Gastroesophageal sphincter (tissue), 4 donors: ENCODE results near the gene TMEM61. TPM values are rescaled to one million over a fixed set of nuclear protein-coding genes. Genes with fewer than 3 reads are reported as not detected.

ENCODE experiments used
- ATAC-seq: fragments of 150-250 bp; one replicate; pipeline ENCODE4 v1.9.1; 2016; ENCODE audit warnings: mild to moderate bottlenecking, moderate library complexity
- H3K27ac ChIP-seq, 4 donors: fragments of 200-600 bp; sonication (generic) in 3 of 4; 1 replicate in 3 of 4; 2 replicates in 1 of 4; pipeline ENCODE4 v1.5.1; 2016 to 2019
- H3K27me3 ChIP-seq: fragments of 200-600 bp; sonication (generic); one replicate; pipeline ENCODE4 v1.5.1; 2019
- H3K36me3 ChIP-seq, 2 donors: fragments of 200-600 bp; sonication (generic); one replicate each; pipeline ENCODE4 v1.5.1; 2019; ENCODE audit warnings: control low read depth in 1 of 2
- H3K4me1 ChIP-seq, 3 donors: fragments of 200-600 bp; sonication (generic); 1 replicate in 2 of 3; 2 replicates in 1 of 3; pipeline ENCODE4 v1.5.1; 2016 to 2019; ENCODE audit warnings: control low read depth in 2 of 3
- H3K4me3 ChIP-seq, 2 donors: fragments of 200-600 bp; sonication (generic); one replicate each; pipeline ENCODE4 v1.5.1; 2019; ENCODE audit warnings: mild to moderate bottlenecking in 1 of 2, moderate library complexity in 1 of 2
- H3K9me3 ChIP-seq, 3 donors: fragments of 200-600 bp; sonication (generic); one replicate each; pipeline ENCODE4 v1.5.1; 2017 to 2019; ENCODE audit warnings: control low read depth in 2 of 3
- EP300 ChIP-seq: sonication (generic); formaldehyde crosslinking; IDR thresholded peaks from one replicate; pipeline ENCODE4 v1.6.1; 2017; ENCODE audit warnings: antibody characterized with exemption, mild to moderate bottlenecking
- POLR2A ChIP-seq, 2 donors: fragments of 450-650 bp; IDR thresholded peaks; one replicate each; pipeline ENCODE4 v1.6.1; 2017; ENCODE audit warnings: antibody characterized with exemption in 2 of 2, mild to moderate bottlenecking in 2 of 2, moderate library complexity in 1 of 2
- POLR2AphosphoS5 ChIP-seq: sonication (generic); formaldehyde crosslinking; IDR thresholded peaks from one replicate; pipeline ENCODE4 v1.6.1; 2017; ENCODE audit warnings: antibody characterized with exemption
- WGBS, 2 donors: methylation state at CpG; one replicate each; pipeline ENCODE4 v1.1.5; 2018; ENCODE audit warnings: low coverage in 1 of 2; 5-methylcytosine and 5-hydroxymethylcytosine counted together
- total RNA-seq, 4 donors: library from RNA; depleted of rRNA; stranded (reverse); fragments of >200 nt; gene quantifications; one replicate each; pipeline ENCODE4 v1.1.0, GENCODE V29; 2016
- TF ChIP-seq, protein P1 (sequence below), 4 experiments: fragments of 200-600 bp in 2 of 4; fragments of 450-650 bp in 2 of 4; sonication (generic) in 1 of 4; IDR thresholded peaks; one replicate each; pipeline ENCODE4 v1.5.1; 2017 to 2019; ENCODE audit warnings: antibody characterized with exemption in 4 of 4, mild to moderate bottlenecking in 2 of 4, moderate library complexity in 2 of 4

The TMEM61 gene
- total RNA-seq, 4 donors from 2014 or later = 1.5 to 2.5 (median 1.5) TPM; not detected in 1

DNA sequence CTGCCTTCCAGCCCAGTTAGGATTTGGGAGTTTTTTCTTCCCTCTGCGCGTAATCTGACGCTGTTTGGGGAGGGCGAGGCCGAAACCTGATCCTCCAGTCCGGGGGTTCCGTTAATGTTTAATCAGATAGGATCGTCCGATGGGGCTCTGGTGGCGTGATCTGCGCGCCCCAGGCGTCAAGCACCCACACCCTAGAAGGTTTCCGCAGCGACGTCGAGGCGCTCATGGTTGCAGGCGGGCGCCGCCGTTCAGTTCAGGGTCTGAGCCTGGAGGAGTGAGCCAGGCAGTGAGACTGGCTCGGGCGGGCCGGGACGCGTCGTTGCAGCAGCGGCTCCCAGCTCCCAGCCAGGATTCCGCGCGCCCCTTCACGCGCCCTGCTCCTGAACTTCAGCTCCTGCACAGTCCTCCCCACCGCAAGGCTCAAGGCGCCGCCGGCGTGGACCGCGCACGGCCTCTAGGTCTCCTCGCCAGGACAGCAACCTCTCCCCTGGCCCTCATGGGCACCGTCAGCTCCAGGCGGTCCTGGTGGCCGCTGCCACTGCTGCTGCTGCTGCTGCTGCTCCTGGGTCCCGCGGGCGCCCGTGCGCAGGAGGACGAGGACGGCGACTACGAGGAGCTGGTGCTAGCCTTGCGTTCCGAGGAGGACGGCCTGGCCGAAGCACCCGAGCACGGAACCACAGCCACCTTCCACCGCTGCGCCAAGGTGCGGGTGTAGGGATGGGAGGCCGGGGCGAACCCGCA is 59.1 kb downstream of the TMEM61 start, which contains the start of gene PCSK9:
Gene PCSK9, plus strand, starts transcription at position 207 of the 741 bp plus-strand sequence. Its CDS starts 290 bp downstream, at position 497.
- Histone ChIP-seq H3K9me3 (no peaks in the 10 kb centered on the region), H3K27me3 (peaks cover 56% of the 10 kb centered on the region), H3K27ac (no peak within 1 kb of the TSS), H3K4me1 (peaks cover 0 to 18% (median 0%) of the 10 kb centered on the region in 3 donors), H3K4me3 (peak within 1 kb of the TSS in 1 of 2 donors; percentile 30), H3K36me3 (no peaks in the 10 kb centered on the region)
- WGBS, 2 donors = 0 to 5% methylated on average over 2 to 12 of the region's 67 CpGs
- ATAC-seq = peak; percentile 44
- no peak for TF ChIP-seq POLR2A (IDR thresholded peaks at IDR 0.05)
- TF ChIP-seq EP300 = no peak
- TF ChIP-seq, protein P1, sequence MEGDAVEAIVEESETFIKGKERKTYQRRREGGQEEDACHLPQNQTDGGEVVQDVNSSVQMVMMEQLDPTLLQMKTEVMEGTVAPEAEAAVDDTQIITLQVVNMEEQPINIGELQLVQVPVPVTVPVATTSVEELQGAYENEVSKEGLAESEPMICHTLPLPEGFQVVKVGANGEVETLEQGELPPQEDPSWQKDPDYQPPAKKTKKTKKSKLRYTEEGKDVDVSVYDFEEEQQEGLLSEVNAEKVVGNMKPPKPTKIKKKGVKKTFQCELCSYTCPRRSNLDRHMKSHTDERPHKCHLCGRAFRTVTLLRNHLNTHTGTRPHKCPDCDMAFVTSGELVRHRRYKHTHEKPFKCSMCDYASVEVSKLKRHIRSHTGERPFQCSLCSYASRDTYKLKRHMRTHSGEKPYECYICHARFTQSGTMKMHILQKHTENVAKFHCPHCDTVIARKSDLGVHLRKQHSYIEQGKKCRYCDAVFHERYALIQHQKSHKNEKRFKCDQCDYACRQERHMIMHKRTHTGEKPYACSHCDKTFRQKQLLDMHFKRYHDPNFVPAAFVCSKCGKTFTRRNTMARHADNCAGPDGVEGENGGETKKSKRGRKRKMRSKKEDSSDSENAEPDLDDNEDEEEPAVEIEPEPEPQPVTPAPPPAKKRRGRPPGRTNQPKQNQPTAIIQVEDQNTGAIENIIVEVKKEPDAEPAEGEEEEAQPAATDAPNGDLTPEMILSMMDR (IDR thresholded peaks at IDR 0.05) = no peak
- TF ChIP-seq POLR2AphosphoS5 = no peak

DNA sequence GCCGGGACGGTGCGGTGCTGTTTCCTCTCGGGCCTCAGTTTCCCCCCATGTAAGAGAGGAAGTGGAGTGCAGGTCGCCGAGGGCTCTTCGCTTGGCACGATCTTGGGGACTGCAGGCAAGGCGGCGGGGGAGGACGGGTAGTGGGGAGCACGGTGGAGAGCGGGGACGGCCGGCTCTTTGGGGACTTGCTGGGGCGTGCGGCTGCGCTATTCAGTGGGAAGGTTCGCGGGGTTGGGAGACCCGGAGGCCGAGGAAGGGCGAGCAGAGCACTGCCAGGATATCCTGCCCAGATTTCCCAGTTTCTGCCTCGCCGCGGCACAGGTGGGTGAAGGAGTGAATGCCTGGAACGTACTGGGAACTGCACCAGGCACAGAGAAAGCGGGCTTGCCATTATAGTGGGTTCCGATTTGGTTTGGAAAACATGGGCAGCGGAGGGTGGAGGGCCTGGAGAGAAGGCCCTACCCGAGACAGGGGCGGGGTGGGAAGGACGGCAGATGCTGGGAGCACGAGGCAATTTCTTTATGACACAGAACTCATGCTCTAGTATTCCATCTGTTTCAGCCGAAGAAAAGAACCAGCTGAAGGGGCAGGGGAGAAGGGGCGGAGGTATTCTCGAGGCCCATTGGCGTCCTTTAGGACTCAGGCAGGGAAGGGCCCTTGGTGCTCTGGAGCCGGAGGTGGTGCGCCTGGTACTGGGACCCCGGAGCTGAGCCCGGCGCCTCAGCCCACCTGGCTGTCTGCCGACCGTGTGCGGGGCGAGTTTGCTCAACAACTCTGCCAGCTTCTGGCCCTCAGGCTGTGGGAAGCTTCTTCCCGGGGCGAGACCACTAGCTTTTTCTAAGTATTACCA is 59.9 kb downstream of the TMEM61 start:
- no peak for ATAC-seq
- peak overlapping the region in 1 of 2 donors; percentile 30 for H3K4me3 ChIP-seq
- peaks cover 50% of the 10 kb centered on the region for H3K27me3 ChIP-seq
- 3 to 11% methylated on average over 6 to 12 of the region's 49 CpGs for WGBS, 2 donors
- peaks cover 0 to 18% (median 0%) of the 10 kb centered on the region in 3 donors for H3K4me1 ChIP-seq
- H3K36me3 ChIP-seq = no peaks in the 10 kb centered on the region
- H3K9me3 ChIP-seq = no peaks in the 10 kb centered on the region
- TF ChIP-seq POLR2AphosphoS5 (no peak), POLR2A (IDR thresholded peaks at IDR 0.05) (no peak), EP300 (no peak)
- TF ChIP-seq, protein P1 (IDR thresholded peaks at IDR 0.05) = no peak
- H3K27ac ChIP-seq = no peak overlapping the region

DNA sequence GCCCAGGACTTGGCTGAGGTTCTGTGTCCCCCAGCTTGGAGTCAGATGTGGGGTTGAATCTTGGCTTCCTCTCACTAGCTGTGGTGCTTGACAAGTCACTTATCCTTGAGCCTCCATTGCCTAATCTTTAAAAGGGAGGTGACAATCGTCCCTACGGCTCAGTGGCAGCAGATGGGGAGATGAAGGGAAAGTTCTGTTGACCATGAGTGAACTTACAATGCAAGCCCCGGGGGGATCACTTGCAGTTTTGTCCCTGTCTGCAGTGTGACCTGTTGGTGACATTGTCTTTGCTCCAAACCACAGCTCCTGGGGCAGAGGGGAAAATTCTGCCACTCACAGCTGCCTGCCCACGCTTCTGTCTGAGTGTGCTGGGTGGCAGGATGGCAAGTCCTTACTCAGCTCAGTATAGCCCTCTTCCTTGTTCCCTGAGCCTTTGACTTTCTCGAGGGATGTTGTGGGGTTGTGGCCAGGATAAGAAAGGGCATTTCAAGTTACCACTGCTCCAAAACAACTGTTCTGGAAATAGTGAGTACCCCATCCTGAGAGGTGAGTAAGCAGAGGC is 60.6 kb downstream of the TMEM61 start:
- no peak overlapping the region for H3K4me3 ChIP-seq
- no peaks in the 10 kb centered on the region for H3K36me3 ChIP-seq
- peaks cover 0 to 18% (median 0%) of the 10 kb centered on the region in 3 donors for H3K4me1 ChIP-seq
- no peak for TF ChIP-seq POLR2AphosphoS5
- TF ChIP-seq EP300 = no peak
- TF ChIP-seq, protein P1 (IDR thresholded peaks at IDR 0.05) = no peak
- TF ChIP-seq POLR2A (IDR thresholded peaks at IDR 0.05) = no peak
- no peaks in the 10 kb centered on the region for H3K9me3 ChIP-seq
- peaks cover 50% of the 10 kb centered on the region for H3K27me3 ChIP-seq
- no peak for ATAC-seq
- 80% methylated on average over 1 of the region's 5 CpGs; no CpG with 5 or more reads in 1 of the 2 donors for WGBS, 2 donors
- H3K27ac ChIP-seq = no peak overlapping the region

DNA sequence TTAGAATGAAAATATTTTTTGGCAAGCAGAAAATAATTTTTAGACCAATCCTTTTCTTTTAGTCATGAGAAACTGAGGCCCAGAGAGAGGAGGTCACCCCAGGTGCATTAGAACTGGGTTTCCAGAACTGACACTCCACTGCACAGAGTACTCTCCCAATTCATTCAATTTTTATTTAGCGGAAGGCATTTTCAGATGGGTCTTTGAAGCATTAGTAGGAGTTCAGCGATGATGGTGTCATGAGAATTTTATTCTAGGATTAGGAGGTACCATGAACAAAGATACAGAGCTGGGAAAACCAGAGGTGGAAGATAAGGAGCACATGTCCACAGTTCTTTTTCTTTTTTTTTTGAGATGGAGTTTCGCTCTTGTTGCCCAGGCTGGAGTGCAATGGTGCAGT is 61.2 kb downstream of the TMEM61 start:
- no peaks in the 10 kb centered on the region for H3K9me3 ChIP-seq
- H3K4me1 ChIP-seq = peaks cover 0 to 18% (median 0%) of the 10 kb centered on the region in 3 donors
- peaks cover 47% of the 10 kb centered on the region for H3K27me3 ChIP-seq
- no peak overlapping the region for H3K27ac ChIP-seq
- H3K36me3 ChIP-seq = no peaks in the 10 kb centered on the region
- H3K4me3 ChIP-seq = no peak overlapping the region
- TF ChIP-seq EP300 (no peak), POLR2AphosphoS5 (no peak), POLR2A (IDR thresholded peaks at IDR 0.05) (no peak)
- TF ChIP-seq, protein P1 (IDR thresholded peaks at IDR 0.05) = no peak
- no peak for ATAC-seq
- WGBS, 2 donors = 67 to 80% methylated on average over 3 of the region's 3 CpGs

Other genes starting within 250 kb of the TMEM61 start
- gene PARS2, start 216.1 kb upstream of the TMEM61 start, total RNA-seq = 1 to 10 TPM; 2.2 to 6.4 (median 5.6) TPM
- gene TTC22, start 179.3 kb upstream of the TMEM61 start, total RNA-seq = 1 to 10 TPM in 2 of 4 donors, under 1 TPM in 1, not detected in 1; 0.93 to 7.3 (median 1.0) TPM
- 10 to 100 TPM in 3 of 4 donors, 1 to 10 TPM in 1; 7.9 to 31.9 (median 15.9) TPM for gene DHCR24, start 93.4 kb upstream of the TMEM61 start, total RNA-seq
- gene BSND, start 18.3 kb downstream of the TMEM61 start, total RNA-seq = not detected
- under 1 TPM in 3 of 4 donors, not detected in 1; 0.13 to 0.64 (median 0.23) TPM for gene PCSK9, start 58.9 kb downstream of the TMEM61 start, total RNA-seq
- gene USP24, start 234.7 kb downstream of the TMEM61 start, total RNA-seq = 10 to 100 TPM; 36.8 to 54.8 (median 45.5) TPM